Activated naive CD8-positive, alpha-beta T cell (primary cell): ENCODE data around the gene TMEM114.

Experiments
- H3K27ac Mint-ChIP-seq: one replicate; pipeline ENCODE4 v1.8.0; 2021; ENCODE audit warnings: mixed read lengths
- H3K27me3 Mint-ChIP-seq: one replicate; pipeline ENCODE4 v1.8.0; 2021; ENCODE audit warnings: mixed read lengths
- H3K36me3 Mint-ChIP-seq: one replicate; pipeline ENCODE4 v1.8.0; 2021; ENCODE audit warnings: mixed read lengths
- H3K4me1 Mint-ChIP-seq: one replicate; pipeline ENCODE4 v1.8.0; 2021; ENCODE audit warnings: low read depth, mixed read lengths
- H3K4me3 Mint-ChIP-seq: one replicate; pipeline ENCODE4 v1.8.0; 2021; ENCODE audit warnings: mild to moderate bottlenecking, mixed read lengths
- H3K9me3 Mint-ChIP-seq: one replicate; pipeline ENCODE4 v1.8.0; 2021; ENCODE audit warnings: low read depth, mixed read lengths

Gene TMEM114

GRCh38 chr16:8522757-8523156, 67.6 kb downstream of the TMEM114 start:
- no peaks in the 10 kb centered on the region for H3K4me1 Mint-ChIP-seq
- no peak overlapping the region for H3K27ac Mint-ChIP-seq
- peaks cover 2% of the 10 kb centered on the region for H3K27me3 Mint-ChIP-seq
- no peaks in the 10 kb centered on the region for H3K36me3 Mint-ChIP-seq
- no peaks in the 10 kb centered on the region for H3K9me3 Mint-ChIP-seq
- H3K4me3 Mint-ChIP-seq = no peak overlapping the region

- Mint-ChIP-seq H3K27ac (no peak overlapping the region), H3K4me3 (no peak overlapping the region), H3K9me3 (no peaks in the 10 kb centered on the region), H3K4me1 (no peaks in the 10 kb centered on the region), H3K27me3 (peaks cover 2% of the 10 kb centered on the region), H3K36me3 (no peaks in the 10 kb centered on the region)
These were observed 70.7 kb downstream of the TMEM114 start for GRCh38 chr16:8519643-8520042.
